HepG2 (cell line): ENCODE measurements around the gene CGB5. TPM values are rescaled to one million over a fixed set of nuclear protein-coding genes. Genes with fewer than 3 reads are reported as not detected.

ENCODE experiments used
- ATAC-seq: fragments of 200-7000 bp; cut with Tn5 transposase; 3 replicates; pipeline ENCODE4 v1.9.1; 2020; ENCODE audit warnings: mild to moderate bottlenecking, moderate library complexity
- BruUV-seq: library from RNA; stranded (reverse); fragments of 400-500 nt; replicated peaks from 2 replicates; lab custom pipeline; 2021; lab: Mats Ljungman, UMichigan
- CTCF ChIA-PET: fragments of 300-600 bp; formaldehyde crosslinking; extraction: SDS; loops from one replicate; lab custom pipeline; 2021; ENCODE audit warnings: low total read pairs, inconsistent platforms, low intra/inter-chr PET ratio; lab: Yijun Ruan, JAX
- POLR2A ChIA-PET: fragments of 350-600 bp; sonication (Branson Sonifier 250); formaldehyde crosslinking; loops from one replicate; lab custom pipeline; 2020; ENCODE audit warnings: antibody characterized with exemption, inconsistent platforms; lab: Yijun Ruan, JAX
- DNase-seq: peaks from one replicate; pipeline ENCODE4 v3.0.0-alpha.2; 2015; ENCODE audit warnings: low spot score
- FAIRE-seq: peaks from 3 replicates; lab custom pipeline; 2011; peaks lifted over from hg19 to GRCh38; lab: Jason Lieb, UNC
- H2AFZ ChIP-seq: one replicate; pipeline ENCODE4 v1.6.1; 2011; ENCODE audit warnings: low read length, inconsistent platforms
- H3K27ac ChIP-seq: fragments of 300-600 bp; 3 replicates; pipeline ENCODE4 v1.8.0; 2011; ENCODE audit warnings: mixed run types, mild to moderate bottlenecking, mixed read lengths, low read length, inconsistent platforms; ENCODE audit not compliant: insufficient read depth; ENCODE audit errors: extremely low read length
- H3K27me3 ChIP-seq, 2 experiments: fragments of 200-600 bp in 1 of 2; 2 replicates in 1 of 2; 3 replicates in 1 of 2; pipeline versions ENCODE4 v1.6.0 to v1.8.0; 2011; ENCODE audit warnings: low read length in 2 of 2, mild to moderate bottlenecking in 2 of 2, moderate library complexity in 2 of 2, inconsistent platforms in 1 of 2; ENCODE audit not compliant: insufficient read depth in 2 of 2, control insufficient read depth in 1 of 2
- H3K36me3 ChIP-seq, 2 experiments: fragments of 200-600 bp in 1 of 2; replicated peaks in 1 of 2; 2 replicates in 1 of 2; 3 replicates in 1 of 2; pipeline versions ENCODE4 v1.5.1 to v1.8.0; 2011; ENCODE audit warnings: low read length in 2 of 2, inconsistent platforms in 1 of 2; ENCODE audit not compliant: insufficient read depth in 2 of 2, control insufficient read depth in 1 of 2
- H3K4me1 ChIP-seq: 2 replicates; pipeline ENCODE4 v1.5.1; 2012; ENCODE audit warnings: low read length, inconsistent platforms; ENCODE audit not compliant: insufficient read depth
- H3K4me2 ChIP-seq: 2 replicates; pipeline ENCODE4 v1.6.0; 2011; ENCODE audit warnings: low read depth, low read length, inconsistent platforms
- H3K4me3 ChIP-seq, 3 experiments: fragments of 200-600 bp in 1 of 3; sonication (generic), shearing (Covaris generic) in 1 of 3; replicated peaks in 1 of 3; 2 replicates each; pipeline ENCODE4 v1.5.1; 2011 to 2016; ENCODE audit warnings: low read length in 3 of 3, inconsistent platforms in 2 of 3, low read depth in 2 of 3, mild to moderate bottlenecking in 2 of 3, control low read depth in 1 of 3, mixed read lengths in 1 of 3; ENCODE audit not compliant: insufficient read depth in 1 of 3
- H3K79me2 ChIP-seq: one replicate; pipeline ENCODE4 v1.6.1; 2011; ENCODE audit warnings: low read length, inconsistent platforms; ENCODE audit not compliant: insufficient read depth
- H3K9ac ChIP-seq: 2 replicates; pipeline ENCODE4 v1.6.0; 2011; ENCODE audit warnings: mild to moderate bottlenecking, low read depth, low read length, inconsistent platforms; ENCODE audit not compliant: insufficient read depth
- H3K9me3 ChIP-seq: 2 replicates; pipeline ENCODE4 v1.5.1; 2012; ENCODE audit warnings: mild to moderate bottlenecking, low read length
- H4K20me1 ChIP-seq: 2 replicates; pipeline ENCODE4 v1.6.0; 2011; ENCODE audit warnings: inconsistent platforms, mild to moderate bottlenecking, low read length, moderate library complexity; ENCODE audit not compliant: insufficient read depth
- ARID4A ChIP-seq: sonication (generic); formaldehyde crosslinking; IDR thresholded peaks from 2 replicates; pipeline ENCODE4 v1.5.0; 2020; ENCODE audit warnings: mild to moderate bottlenecking, missing genetic modification reagents, borderline replicate concordance
- CHD2 ChIP-seq: IDR thresholded peaks from 2 replicates; pipeline ENCODE4 v1.6.1; 2011; ENCODE audit warnings: low read depth, low read length, improper control_type of control experiment
- HNRNPK ChIP-seq: fragments of 200-400 bp; formaldehyde crosslinking; IDR thresholded peaks from 2 replicates; pipeline ENCODE4 v1.6.1; 2018; ENCODE audit warnings: low read length, low read depth, moderate library complexity, mild to moderate bottlenecking; ENCODE audit not compliant: poor library complexity, severe bottlenecking
- KAT2B ChIP-seq: fragments of 150-350 bp; IDR thresholded peaks from 2 replicates; pipeline ENCODE4 v1.6.1; 2014; ENCODE audit warnings: low read depth, low read length, borderline replicate concordance
- KDM2A ChIP-seq: sonication (generic); formaldehyde crosslinking; IDR thresholded peaks from 2 replicates; pipeline ENCODE4 v1.4.0; 2020; ENCODE audit warnings: low read depth, missing genetic modification reagents, borderline replicate concordance
- MYC ChIP-seq: sonication (generic); formaldehyde crosslinking; IDR thresholded peaks from 2 replicates; pipeline ENCODE4 v1.9.0; 2021; ENCODE audit warnings: missing genetic modification reagents, borderline replicate concordance
- NR2F1 ChIP-seq, 2 experiments: fragments of 450-650 bp in 1 of 2; formaldehyde crosslinking in 1 of 2; IDR thresholded peaks; 2 replicates each; pipeline versions ENCODE4 v1.5.0 to v1.6.1; 2016 to 2020; ENCODE audit warnings: mild to moderate bottlenecking in 1 of 2, missing compliant biosample characterization in 1 of 2, missing genetic modification reagents in 1 of 2, moderate library complexity in 1 of 2
- SKI ChIP-seq: fragments of 450-650 bp; IDR thresholded peaks from one replicate; pipeline ENCODE4 v1.6.1; 2018; ENCODE audit warnings: mild to moderate bottlenecking; ENCODE audit not compliant: partially characterized antibody
- SP4 ChIP-seq: sonication (generic); formaldehyde crosslinking; IDR thresholded peaks from 2 replicates; pipeline ENCODE4 v1.8.1; 2023; ENCODE audit warnings: mild to moderate bottlenecking, missing genetic modification reagents
- ZGPAT ChIP-seq: IDR thresholded peaks from 2 replicates; pipeline ENCODE4 v1.6.1; 2016; ENCODE audit warnings: mild to moderate bottlenecking
- ZNF317 ChIP-seq: sonication (generic); formaldehyde crosslinking; IDR thresholded peaks from 2 replicates; pipeline ENCODE4 v1.5.0; 2020; ENCODE audit warnings: mild to moderate bottlenecking, missing genetic modification reagents
- ZNF501 ChIP-seq: sonication (generic); formaldehyde crosslinking; IDR thresholded peaks from 2 replicates; pipeline ENCODE4 v1.5.1; 2020; ENCODE audit warnings: mild to moderate bottlenecking, moderate library complexity, missing genetic modification reagents
- ZNF788 ChIP-seq: sonication (generic); formaldehyde crosslinking; IDR thresholded peaks from 2 replicates; pipeline ENCODE4 v1.5.0; 2020; ENCODE audit warnings: mild to moderate bottlenecking, missing genetic modification reagents, borderline replicate concordance
- ZSCAN31 ChIP-seq: sonication (generic); formaldehyde crosslinking; IDR thresholded peaks from 2 replicates; pipeline ENCODE4 v1.5.0; 2020; ENCODE audit warnings: low read depth, mild to moderate bottlenecking, missing genetic modification reagents
- WGBS: methylation state at CpG from one replicate; pipeline ENCODE4 v1.1.6; 2017; ENCODE audit warnings: low lambda C conversion rate; 5-methylcytosine and 5-hydroxymethylcytosine counted together
- in situ Hi-C: cut with HindIII; loops from 2 replicates; pipeline ENCODE4 v1.10.0; 2017; ENCODE audit warnings: low pct_unique_long_range_greater_than_20kb; ENCODE audit not compliant: extremely low pct_ligation_motif_present
- intact Hi-C: fragments of 100-400 bp; cut with micrococcal nuclease; formaldehyde crosslinking; loops from one replicate; pipeline ENCODE4 v1.10.0; 2022; ENCODE audit not compliant: unreplicated experiment
- polyA plus RNA-seq, 8 experiments: library from polyadenylated mRNA; depleted of rRNA in 3 of 8; stranded (reverse) in 7 of 8; unstranded in 1 of 8; fragments of >200 nt; fragmentation: Illumina TruSeq in 4 of 8; extraction: Trizol in 4 of 8; gene quantifications; 2 replicates each; pipeline versions ENCODE4 v1.2.1 to v1.2.3, GENCODE V29; 2011 to 2016; ENCODE audit warnings: low read depth in 4 of 8, missing spikeins in 1 of 8, mixed read lengths in 1 of 8; ENCODE audit not compliant: insufficient read depth in 1 of 8
- total RNA-seq, 5 experiments: library from RNA; depleted of rRNA; stranded (reverse); fragments of >200 nt; fragmentation: Illumina TruSeq; extraction: Trizol; gene quantifications; 2 replicates each; pipeline ENCODE4 v1.2.3, GENCODE V29; 2016; ENCODE audit warnings: low read depth in 1 of 5
- TF ChIP-seq, protein P1 (sequence below): sonication (generic); formaldehyde crosslinking; IDR thresholded peaks from 2 replicates; pipeline ENCODE4 v1.4.0; 2020; ENCODE audit warnings: missing genetic modification reagents

The CGB5 gene
- total and polyA plus RNA-seq, 2 of the 13 experiments (the other 11 are each of a cell fraction or from before 2014, with no cell fraction given): not detected

- H3K27me3 ChIP-seq: peaks cover 0 to 25% of the 10 kb centered on the region in 2 experiments; a peak in 3 of 5 replicates
- H2AFZ ChIP-seq: no peak overlapping the region
- ChIA-PET POLR2A (interaction anchor here (0.8 to 2.9 kb wide), 4 partner anchors 14 to 106 kb away, joined by 3 to 21 read pairs (median 4); partner anchors contain the start of genes GYS1 and RUVBL2), CTCF (no interaction called here)
- ATAC-seq: peak; percentile 71
- no peak overlapping the region for H3K27ac ChIP-seq
- H3K36me3 ChIP-seq: peaks cover 4 to 13% of the 10 kb centered on the region in 2 experiments; a peak in 4 of 5 replicates
- H3K9ac ChIP-seq: peak overlapping the region; percentile 54; the same call in 1 of the 2 replicates
- intact Hi-C loops: no loop called here
- WGBS: 9% methylated on average over 19 of the region's 41 CpGs
- H4K20me1 ChIP-seq: no peaks in the 10 kb centered on the region
- H3K79me2 ChIP-seq: no peaks in the 10 kb centered on the region
- H3K9me3 ChIP-seq: no peaks in the 10 kb centered on the region
- in situ Hi-C loops: no loop called here
- FAIRE-seq: no peak
- peaks cover 27% of the 10 kb centered on the region for H3K4me1 ChIP-seq
- BruUV-seq: no TSS peak
- peak overlapping the region; percentile 53 to 63 (median 61) for H3K4me3 ChIP-seq
- peak; percentile 67 for DNase-seq
- peak overlapping the region; percentile 98 for H3K4me2 ChIP-seq
- TF ChIP-seq, protein P1, sequence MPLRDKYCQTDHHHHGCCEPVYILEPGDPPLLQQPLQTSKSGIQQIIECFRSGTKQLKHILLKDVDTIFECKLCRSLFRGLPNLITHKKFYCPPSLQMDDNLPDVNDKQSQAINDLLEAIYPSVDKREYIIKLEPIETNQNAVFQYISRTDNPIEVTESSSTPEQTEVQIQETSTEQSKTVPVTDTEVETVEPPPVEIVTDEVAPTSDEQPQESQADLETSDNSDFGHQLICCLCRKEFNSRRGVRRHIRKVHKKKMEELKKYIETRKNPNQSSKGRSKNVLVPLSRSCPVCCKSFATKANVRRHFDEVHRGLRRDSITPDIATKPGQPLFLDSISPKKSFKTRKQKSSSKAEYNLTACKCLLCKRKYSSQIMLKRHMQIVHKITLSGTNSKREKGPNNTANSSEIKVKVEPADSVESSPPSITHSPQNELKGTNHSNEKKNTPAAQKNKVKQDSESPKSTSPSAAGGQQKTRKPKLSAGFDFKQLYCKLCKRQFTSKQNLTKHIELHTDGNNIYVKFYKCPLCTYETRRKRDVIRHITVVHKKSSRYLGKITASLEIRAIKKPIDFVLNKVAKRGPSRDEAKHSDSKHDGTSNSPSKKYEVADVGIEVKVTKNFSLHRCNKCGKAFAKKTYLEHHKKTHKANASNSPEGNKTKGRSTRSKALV (CRISPR knock-in tag): no peak
- TF ChIP-seq ARID4A (CRISPR knock-in tag) (0 out of 2 replicates have a peak, but pooled peaks have one; percentile 6), KAT2B (no peak), ZNF317 (no peak), SKI (peak; percentile 50), ZSCAN31 (CRISPR knock-in tag) (0 out of 2 replicates have a peak, but pooled peaks have one; percentile 32), CHD2 (peak; percentile 73; the same call in 1 of the 2 replicates), ZNF788 (peak; percentile 49; the same call in 1 of the 2 replicates), ZGPAT (0 out of 2 replicates have a peak, but pooled peaks have one; percentile 24), SP4 (CRISPR knock-in tag) (peak; percentile 49; the same call in 1 of the 2 replicates), KDM2A (CRISPR knock-in tag) (0 out of 2 replicates have a peak, but pooled peaks have one; percentile 46), MYC (CRISPR knock-in tag) (0 out of 2 replicates have a peak, but pooled peaks have one; percentile 20), NR2F1 (CRISPR knock-in tag; IDR thresholded peaks at IDR 0.05) (no peak), ZNF501 (CRISPR knock-in tag) (peak; percentile 27; the same call in 1 of the 2 replicates), HNRNPK (peak; percentile 39)
Observed at GRCh38 chr19:49019242-49019932, 24.3 kb upstream of the CGB5 start.
